HG03520 (cell line): ENCODE results near the gene DLG2.

Experiments
- ATAC-seq: cut with Tn5 transposase; IDR thresholded peaks from one replicate; pipeline ENCODE4 v1.9.1; 2021; ENCODE audit warnings: mild to moderate bottlenecking, moderate library complexity; ENCODE audit not compliant: unreplicated experiment

Gene DLG2

GRCh38 chr11:83722392-83723119, 1904.6 kb downstream of the DLG2 start:
- ATAC-seq, result no peak

- no peak for ATAC-seq
Observed at GRCh38 chr11:83721263-83721662, 1905.9 kb downstream of the DLG2 start.

- ATAC-seq, result no peak
Observed at GRCh38 chr11:83720675-83721074, 1906.5 kb downstream of the DLG2 start.

- no peak for ATAC-seq
Observed at GRCh38 chr11:83717537-83717936, 1909.6 kb downstream of the DLG2 start.

- no peak for ATAC-seq
Observed at GRCh38 chr11:83715927-83716535, 1911.1 kb downstream of the DLG2 start.

- no peak for ATAC-seq
Observed at GRCh38 chr11:83713708-83714107, 1913.4 kb downstream of the DLG2 start.

- no peak for ATAC-seq
Observed at GRCh38 chr11:83711106-83711527, 1916.0 kb downstream of the DLG2 start.

- no peak for ATAC-seq
Observed at GRCh38 chr11:83709434-83709833, 1917.7 kb downstream of the DLG2 start.

- no peak for ATAC-seq
Observed at GRCh38 chr11:83706566-83706965, 1920.6 kb downstream of the DLG2 start.

GRCh38 chr11:83702796-83703195, 1924.3 kb downstream of the DLG2 start:
- no peak for ATAC-seq

GRCh38 chr11:83697518-83697917, 1929.6 kb downstream of the DLG2 start:
- no peak for ATAC-seq

- ATAC-seq, result no peak
Observed at GRCh38 chr11:83695046-83695445, 1932.1 kb downstream of the DLG2 start.

- ATAC-seq, result no peak
Observed at GRCh38 chr11:83694191-83694910, 1932.8 kb downstream of the DLG2 start.

GRCh38 chr11:83693306-83693992, 1933.7 kb downstream of the DLG2 start:
- no peak for ATAC-seq

- no peak for ATAC-seq
Observed at GRCh38 chr11:83692675-83693074, 1934.5 kb downstream of the DLG2 start.

- no peak for ATAC-seq
Observed at GRCh38 chr11:83691451-83691950, 1935.6 kb downstream of the DLG2 start.

GRCh38 chr11:83689144-83689780, 1937.9 kb downstream of the DLG2 start:
- no peak for ATAC-seq

- no peak for ATAC-seq
Observed at GRCh38 chr11:83687787-83688186, 1939.4 kb downstream of the DLG2 start.

GRCh38 chr11:83685730-83686129, 1941.4 kb downstream of the DLG2 start:
- no peak for ATAC-seq

- ATAC-seq, result no peak
Observed at GRCh38 chr11:83684071-83684470, 1943.1 kb downstream of the DLG2 start.

- ATAC-seq, result peak; percentile 87
Observed at GRCh38 chr11:83682611-83682973, 1944.6 kb downstream of the DLG2 start.
